Kidney (tissue), 14 donors: ENCODE measurements around the gene TADA2A. TPM values are rescaled to one million over a fixed set of nuclear protein-coding genes. Genes with fewer than 3 reads are reported as not detected.

Experiments used
- DNase-seq, 5 donors: peaks; one replicate each; pipeline ENCODE4 v3.0.0-alpha.2; 2013 to 2020
- FAIRE-seq: peaks from 2 replicates; lab custom pipeline; 2012; peaks lifted over from hg19 to GRCh38; lab: Jason Lieb, UNC
- H3K27ac ChIP-seq, 2 donors: one replicate each; pipeline ENCODE4 v1.7.0; 2013; ENCODE audit warnings: low read depth in 2 of 2, low read length in 2 of 2, inconsistent platforms in 1 of 2
- H3K27me3 ChIP-seq: one replicate; pipeline ENCODE4 v1.7.1; 2013; ENCODE audit warnings: low read length, inconsistent platforms; ENCODE audit not compliant: control insufficient read depth, insufficient read depth
- H3K36me3 ChIP-seq, 3 donors: one replicate each; pipeline versions ENCODE4 v1.7.0 to v1.7.1; 2013; ENCODE audit warnings: low read length in 3 of 3, control low read depth in 1 of 3, inconsistent platforms in 1 of 3; ENCODE audit not compliant: insufficient read depth in 3 of 3, control insufficient read depth in 2 of 3
- H3K4me1 ChIP-seq, 3 donors: one replicate each; pipeline versions ENCODE4 v1.7.0 to v1.7.1; 2013; ENCODE audit warnings: low read length in 3 of 3, inconsistent platforms in 1 of 3, low read depth in 1 of 3; ENCODE audit not compliant: control insufficient read depth in 2 of 3, insufficient read depth in 2 of 3
- H3K4me3 ChIP-seq, 3 donors: one replicate each; pipeline versions ENCODE4 v1.7.0 to v1.8.1; 2013; ENCODE audit warnings: low read length in 3 of 3, control low read depth in 1 of 3, inconsistent platforms in 1 of 3
- H3K9ac ChIP-seq, 3 donors: one replicate each; pipeline versions ENCODE4 v1.7.0 to v1.7.1; 2013; ENCODE audit warnings: low read length in 3 of 3, control low read depth in 1 of 3, inconsistent platforms in 1 of 3
- H3K9me3 ChIP-seq, 3 donors: one replicate each; pipeline versions ENCODE4 v1.7.0 to v1.7.1; 2013; ENCODE audit warnings: low read length in 3 of 3, control low read depth in 1 of 3, inconsistent platforms in 1 of 3; ENCODE audit not compliant: control insufficient read depth in 2 of 3, insufficient read depth in 1 of 3
- CTCF ChIP-seq: IDR thresholded peaks from 3 replicates; pipeline ENCODE4 v1.5.1; 2012; ENCODE audit warnings: mild to moderate bottlenecking, moderate library complexity, borderline replicate concordance; ENCODE audit not compliant: insufficient read depth; ENCODE audit errors: extremely low read depth
- intact Hi-C: fragments of 100-400 bp; cut with DNase I; formaldehyde crosslinking; loops from one replicate; pipeline ENCODE4 v1.11.1; 2022
- polyA plus RNA-seq: library from polyadenylated mRNA; stranded (reverse); fragments of 350-450 nt; fragmentation: Illumina TruSeq; extraction: RNeasy Lipid Tissue Mini Kit (QIAGEN cat#74804); gene quantifications from one replicate; pipeline ENCODE4 v1.2.3, GENCODE V29; 2014; ENCODE audit warnings: low read depth, low replicate concordance; ENCODE audit not compliant: insufficient read depth
- total RNA-seq: library from RNA; stranded (reverse); fragmentation: NEBNext Ultra II Directional; extraction: Animal tissue kit (Norgen Biotek cat#: 25700); gene quantifications from one replicate; pipeline ENCODE4 v1.2.1, GENCODE V29; 2021
- donor health status: control.
- donor health status: control.
- donor health status: control.
- donor health status: control.
- donor health status: control.
- donor health status: DM: yes; HTN: yes; CAD: no.
- donor health status: Normal renal cell carcinoma (clear cell type).

Gene TADA2A
- total and polyA plus RNA-seq, 2 donors from 2014 or later = 6.6 to 26.0 TPM

- no peaks in the 10 kb centered on the region for H3K36me3 ChIP-seq
- H3K4me3 ChIP-seq = no peak overlapping the region
- DNase-seq = no peak
- H3K4me1 ChIP-seq = peaks cover 0 to 4% (median 3%) of the 10 kb centered on the region in 3 donors
- no peak overlapping the region for H3K27ac ChIP-seq
- FAIRE-seq = no peak
- no peaks in the 10 kb centered on the region for H3K9me3 ChIP-seq
- intact Hi-C loops = no loop called here
- no peak for TF ChIP-seq CTCF
- H3K9ac ChIP-seq = no peak overlapping the region
- no peaks in the 10 kb centered on the region for H3K27me3 ChIP-seq
These were observed 15.5 kb upstream of the TADA2A start for GRCh38 chr17:37391146-37391545.

GRCh38 chr17:37392024-37392590, 14.6 kb upstream of the TADA2A start:
- Histone ChIP-seq H3K9ac (no peak overlapping the region), H3K4me1 (peaks cover 0 to 4% (median 3%) of the 10 kb centered on the region in 3 donors), H3K9me3 (no peaks in the 10 kb centered on the region), H3K27ac (no peak overlapping the region), H3K4me3 (no peak overlapping the region), H3K36me3 (no peaks in the 10 kb centered on the region), H3K27me3 (no peaks in the 10 kb centered on the region)
- TF ChIP-seq CTCF = no peak
- FAIRE-seq (no peak), DNase-seq (peak in 1 of 5 donors; percentile 9)
- intact Hi-C loops = no loop called here

- Histone ChIP-seq H3K4me3 (no peak overlapping the region), H3K9me3 (no peaks in the 10 kb centered on the region), H3K9ac (no peak overlapping the region), H3K36me3 (no peaks in the 10 kb centered on the region), H3K27ac (no peak overlapping the region), H3K4me1 (peaks cover 0 to 4% (median 3%) of the 10 kb centered on the region in 3 donors), H3K27me3 (no peaks in the 10 kb centered on the region)
- intact Hi-C loops = no loop called here
- FAIRE-seq (no peak), DNase-seq (no peak)
- no peak for TF ChIP-seq CTCF
These were observed 13.3 kb upstream of the TADA2A start for GRCh38 chr17:37393352-37393751.
